Measurements from ENCODE around the gene LRSAM1.

LRSAM1 gene

GRCh38 chr9:127517620-127518019 lies 66.3 kb downstream of the LRSAM1 start:
- DNase-seq (ENCODE audit: low spot score): no peak

GRCh38 chr9:127518091-127518856 lies 67.0 kb downstream of the LRSAM1 start:
- DNase-seq (ENCODE audit: low spot score): no peak

GRCh38 chr9:127519301-127520166 lies 68.2 kb downstream of the LRSAM1 start:
- DNase-seq (ENCODE audit: low spot score): peak; percentile 95

- DNase-seq (ENCODE audit: low spot score): peak; percentile 83
Observed at GRCh38 chr9:127520941-127521918, 69.9 kb downstream of the LRSAM1 start.

GRCh38 chr9:127521919-127522304 lies 70.6 kb downstream of the LRSAM1 start:
- no peak for DNase-seq (ENCODE audit: low spot score)

GRCh38 chr9:127522727-127523126 lies 71.4 kb downstream of the LRSAM1 start:
- no peak for DNase-seq (ENCODE audit: low spot score)

- peak; percentile 48 for DNase-seq (ENCODE audit: low spot score)
Observed at GRCh38 chr9:127523312-127523851, 72.1 kb downstream of the LRSAM1 start.

GRCh38 chr9:127524373-127524772 lies 73.1 kb downstream of the LRSAM1 start:
- DNase-seq (ENCODE audit: low spot score): peak; percentile 68

GRCh38 chr9:127525401-127526188 lies 74.3 kb downstream of the LRSAM1 start:
- DNase-seq (ENCODE audit: low spot score): peak; percentile 48

- no peak for DNase-seq (ENCODE audit: low spot score)
Observed at GRCh38 chr9:127526655-127527559, 75.6 kb downstream of the LRSAM1 start.

- DNase-seq (ENCODE audit: low spot score): no peak
Observed at GRCh38 chr9:127527560-127528268, 76.4 kb downstream of the LRSAM1 start.

GRCh38 chr9:127528422-127529251 lies 77.3 kb downstream of the LRSAM1 start:
- DNase-seq (ENCODE audit: low spot score): no peak

- no peak for DNase-seq (ENCODE audit: low spot score)
Observed at GRCh38 chr9:127529671-127530070, 78.4 kb downstream of the LRSAM1 start.

- no peak for DNase-seq (ENCODE audit: low spot score)
Observed at GRCh38 chr9:127530206-127530941, 79.1 kb downstream of the LRSAM1 start.

GRCh38 chr9:127531676-127532075 lies 80.4 kb downstream of the LRSAM1 start:
- no peak for DNase-seq (ENCODE audit: low spot score)

- DNase-seq (ENCODE audit: low spot score): no peak
Observed at GRCh38 chr9:127534250-127534906, 83.1 kb downstream of the LRSAM1 start.

- no peak for DNase-seq (ENCODE audit: low spot score)
Observed at GRCh38 chr9:127534931-127535330, 83.6 kb downstream of the LRSAM1 start.

All from GM03348 (cell line).